HG03108 (cell line): ENCODE measurements around the gene ASS1.

Source experiments
- ATAC-seq: cut with Tn5 transposase; IDR thresholded peaks from one replicate; pipeline ENCODE4 v1.9.1; 2021; ENCODE audit warnings: moderate library complexity; ENCODE audit not compliant: unreplicated experiment

ASS1 gene

GRCh38 chr9:130452835-130453234 is 8.1 kb downstream of the ASS1 start:
- no peak for ATAC-seq

GRCh38 chr9:130453487-130453886 is 8.7 kb downstream of the ASS1 start:
- no peak for ATAC-seq

- ATAC-seq: no peak
Measured at GRCh38 chr9:130454096-130454811, 9.5 kb downstream of the ASS1 start.

GRCh38 chr9:130454812-130455325 is 10.1 kb downstream of the ASS1 start:
- ATAC-seq: no peak

GRCh38 chr9:130458027-130458803 is 13.5 kb downstream of the ASS1 start:
- no peak for ATAC-seq

- no peak for ATAC-seq
Measured at GRCh38 chr9:130458804-130459067, 14.0 kb downstream of the ASS1 start.

- ATAC-seq: no peak
Measured at GRCh38 chr9:130459151-130459550, 14.4 kb downstream of the ASS1 start.

GRCh38 chr9:130459941-130460669 is 15.3 kb downstream of the ASS1 start:
- no peak for ATAC-seq

- no peak for ATAC-seq
Measured at GRCh38 chr9:130461218-130461630, 16.5 kb downstream of the ASS1 start.

- ATAC-seq: no peak
Measured at GRCh38 chr9:130461731-130462130, 17.0 kb downstream of the ASS1 start.

GRCh38 chr9:130462685-130463540 is 18.2 kb downstream of the ASS1 start:
- no peak for ATAC-seq

GRCh38 chr9:130463763-130464745 is 19.3 kb downstream of the ASS1 start:
- no peak for ATAC-seq

GRCh38 chr9:130465383-130466096 is 20.8 kb downstream of the ASS1 start:
- no peak for ATAC-seq

GRCh38 chr9:130466537-130467217 is 21.9 kb downstream of the ASS1 start:
- ATAC-seq: no peak

- no peak for ATAC-seq
Measured at GRCh38 chr9:130467316-130467715, 22.6 kb downstream of the ASS1 start.

GRCh38 chr9:130468566-130468965 is 23.8 kb downstream of the ASS1 start:
- no peak for ATAC-seq

- no peak for ATAC-seq
Measured at GRCh38 chr9:130470269-130470668, 25.5 kb downstream of the ASS1 start.

GRCh38 chr9:130470950-130471349 is 26.2 kb downstream of the ASS1 start:
- ATAC-seq: no peak
